HFFc6 (cell line): Measurements from ENCODE around the gene MYD88. TPM values are rescaled to one million over a fixed set of nuclear protein-coding genes. Genes with fewer than 3 reads are reported as not detected.

Experiments used
- DNase-seq: peaks from one replicate; pipeline ENCODE4 v3.0.0-alpha.2; 2018
- H3K27ac Mint-ChIP-seq: 2 replicates; pipeline ENCODE4 v1.8.0; 2020; ENCODE audit warnings: mild to moderate bottlenecking, mixed read lengths
- H3K27me3 Mint-ChIP-seq: 2 replicates; pipeline ENCODE4 v1.8.0; 2021; ENCODE audit warnings: mild to moderate bottlenecking, moderate library complexity, mixed read lengths; ENCODE audit not compliant: insufficient read depth
- H3K36me3 Mint-ChIP-seq: 2 replicates; pipeline ENCODE4 v1.8.0; 2021; ENCODE audit warnings: low read depth, mixed read lengths
- H3K4me1 Mint-ChIP-seq: 2 replicates; pipeline ENCODE4 v1.8.0; 2020; ENCODE audit warnings: low read depth, mixed read lengths
- H3K4me3 Mint-ChIP-seq: 2 replicates; pipeline ENCODE4 v1.8.0; 2020; ENCODE audit warnings: mild to moderate bottlenecking, moderate library complexity, mixed read lengths
- H3K9me3 Mint-ChIP-seq: 2 replicates; pipeline ENCODE4 v1.8.0; 2020; ENCODE audit warnings: mild to moderate bottlenecking, mixed read lengths
- CTCF ChIP-seq: fragments of 200-600 bp; sonication (generic); IDR thresholded peaks from 2 replicates; pipeline ENCODE4 v1.5.0; 2021; ENCODE audit warnings: antibody characterized with exemption, mild to moderate bottlenecking
- total RNA-seq, 6 experiments: library from RNA; stranded (reverse); fragmentation: NEBNext Ultra II Directional; extraction: Animal tissue kit (Norgen Biotek cat#: 25700); gene quantifications; 2 replicates in 1 of 6; 3 replicates in 5 of 6; pipeline ENCODE4 v1.2.3, GENCODE V29; 2021

Gene MYD88
- total RNA-seq, 6 experiments from 2014 or later = 25.1 to 31.9 (median 28.4) TPM

DNA sequence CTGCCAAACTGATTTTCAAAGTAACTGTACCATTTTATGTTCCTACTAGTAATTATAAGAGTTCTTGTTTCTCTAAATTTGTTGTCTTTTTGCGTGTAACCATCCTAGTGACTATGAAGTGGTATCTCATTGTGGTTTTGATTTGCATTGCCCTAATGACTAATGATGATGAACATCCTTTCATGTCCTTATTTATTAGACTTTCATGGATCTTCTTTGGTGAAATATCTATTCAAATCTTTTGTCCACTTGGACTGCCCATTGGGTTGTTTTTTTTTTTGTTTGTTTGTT lies 30.5 kb downstream of the MYD88 start:
- peak overlapping the region; percentile 95 for H3K4me3 Mint-ChIP-seq
- peak overlapping the region; percentile 100 for H3K27ac Mint-ChIP-seq
- H3K9me3 Mint-ChIP-seq = peaks cover 3% of the 10 kb centered on the region; the same call in 1 of the 2 replicates
- TF ChIP-seq CTCF = no peak
- peak; percentile 82 for DNase-seq
- H3K4me1 Mint-ChIP-seq = peaks cover 83% of the 10 kb centered on the region
- peaks cover 21% of the 10 kb centered on the region for H3K36me3 Mint-ChIP-seq
- H3K27me3 Mint-ChIP-seq = peaks cover 10% of the 10 kb centered on the region

DNA sequence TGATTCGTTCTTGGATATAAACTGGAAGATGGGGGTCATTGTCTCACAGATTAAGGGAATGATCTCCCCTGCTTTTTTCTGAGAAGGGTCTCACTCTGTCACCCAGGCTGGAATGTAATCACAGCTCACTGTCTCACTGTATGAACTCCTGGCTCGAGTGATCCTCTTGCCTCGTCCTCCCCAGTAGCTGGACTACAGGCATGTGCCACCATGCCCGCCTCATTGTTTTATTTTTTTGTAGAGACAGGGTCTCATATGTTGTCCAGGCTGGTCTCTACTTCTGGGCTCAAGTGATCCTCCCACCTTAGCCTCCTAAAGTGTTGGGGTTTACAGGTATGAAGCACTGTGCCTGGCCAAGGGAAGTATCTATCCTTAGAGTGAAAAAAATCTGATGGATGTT lies 32.3 kb downstream of the MYD88 start:
- Mint-ChIP-seq H3K4me1 (peaks cover 94% of the 10 kb centered on the region), H3K4me3 (no peak overlapping the region; the same call in 1 of the 2 replicates), H3K27ac (peak overlapping the region; percentile 80), H3K36me3 (peaks cover 21% of the 10 kb centered on the region), H3K9me3 (peaks cover 3% of the 10 kb centered on the region; the same call in 1 of the 2 replicates), H3K27me3 (peaks cover 10% of the 10 kb centered on the region)
- no peak for TF ChIP-seq CTCF
- no peak for DNase-seq

DNA sequence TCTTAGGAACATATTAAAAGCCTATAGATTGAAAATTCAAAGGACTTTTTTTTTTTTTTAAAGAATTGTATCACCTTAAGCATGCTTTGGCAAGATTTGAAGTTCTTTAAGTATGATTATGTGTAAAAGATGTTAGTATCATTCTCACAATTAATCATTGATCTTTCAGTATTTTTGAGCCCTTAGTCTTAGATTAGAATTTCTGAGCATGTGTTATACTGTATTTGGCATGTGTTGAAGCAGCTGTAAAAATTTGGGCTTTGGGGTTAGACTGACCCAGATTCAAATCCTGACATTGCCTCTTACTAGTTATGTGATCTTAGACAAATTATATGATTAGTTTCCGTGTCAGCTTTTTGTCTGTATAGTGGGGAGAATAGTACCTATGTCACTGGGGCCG lies 33.2 kb downstream of the MYD88 start:
- Mint-ChIP-seq H3K4me1 (peaks cover 89% of the 10 kb centered on the region), H3K27me3 (peaks cover 6% of the 10 kb centered on the region), H3K4me3 (no peak overlapping the region), H3K36me3 (peaks cover 14% of the 10 kb centered on the region), H3K9me3 (no peaks in the 10 kb centered on the region), H3K27ac (no peak overlapping the region)
- no peak for TF ChIP-seq CTCF
- no peak for DNase-seq

DNA sequence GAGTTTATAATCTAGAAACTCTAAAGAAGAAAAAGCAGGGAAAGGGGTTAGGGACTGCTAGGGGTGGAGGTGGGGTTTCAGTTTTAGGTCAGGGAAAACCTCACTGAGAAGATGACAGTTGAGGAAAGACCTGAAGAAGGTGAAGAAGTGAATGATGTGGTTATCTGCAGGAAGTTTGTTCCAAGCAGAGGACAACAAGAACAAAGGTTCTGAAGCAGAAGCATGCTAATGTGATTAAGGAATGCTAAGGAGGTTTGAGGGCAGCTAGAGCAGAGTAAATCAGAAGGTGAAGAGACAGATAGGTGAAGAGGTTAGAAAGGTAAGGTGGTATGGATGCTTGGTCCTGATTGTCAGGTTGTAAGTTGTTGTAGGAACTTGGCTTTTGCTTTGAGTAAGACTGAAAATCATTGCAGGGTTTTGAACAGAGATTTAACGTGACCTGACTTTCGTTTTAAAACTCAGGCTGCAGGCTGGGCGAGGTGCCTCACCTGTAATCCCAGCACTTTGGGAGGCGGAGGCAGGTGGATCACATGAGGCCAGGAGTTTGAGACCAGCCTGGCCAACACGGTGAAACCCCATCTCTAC lies 35.5 kb downstream of the MYD88 start:
- Mint-ChIP-seq H3K36me3 (peaks cover 11% of the 10 kb centered on the region), H3K27ac (peak overlapping the region; percentile 79), H3K27me3 (peaks cover 6% of the 10 kb centered on the region; the same call in 1 of the 2 replicates), H3K9me3 (no peaks in the 10 kb centered on the region), H3K4me1 (peaks cover 78% of the 10 kb centered on the region), H3K4me3 (peak overlapping the region; percentile 18)
- no peak for DNase-seq
- TF ChIP-seq CTCF = no peak

GRCh38 chr3:38177181-38177580 lies 38.7 kb downstream of the MYD88 start:
- H3K27me3 Mint-ChIP-seq = no peaks in the 10 kb centered on the region
- no peak for TF ChIP-seq CTCF
- H3K4me1 Mint-ChIP-seq = peaks cover 59% of the 10 kb centered on the region
- peak overlapping the region; percentile 61 for H3K27ac Mint-ChIP-seq
- DNase-seq = no peak
- no peaks in the 10 kb centered on the region for H3K9me3 Mint-ChIP-seq
- H3K36me3 Mint-ChIP-seq = peaks cover 23% of the 10 kb centered on the region
- no peak overlapping the region for H3K4me3 Mint-ChIP-seq

- Mint-ChIP-seq H3K36me3 (peaks cover 25% of the 10 kb centered on the region), H3K9me3 (no peaks in the 10 kb centered on the region), H3K27ac (no peak overlapping the region), H3K4me1 (0 out of 2 replicates have a peak, but pooled peaks cover 7% of the 10 kb centered on the region), H3K4me3 (no peak overlapping the region), H3K27me3 (no peaks in the 10 kb centered on the region)
- DNase-seq = no peak
- no peak for TF ChIP-seq CTCF
Observed at GRCh38 chr3:38186781-38187180, 48.3 kb downstream of the MYD88 start.
